HCT116 (cell line): ENCODE data around the gene NAP1L1.

ENCODE experiments used
- EZH2 ChIP-seq: fragments of 200-600 bp; sonication (generic); IDR thresholded peaks from 2 replicates; pipeline ENCODE4 v1.6.1; 2017; ENCODE audit warnings: antibody characterized with exemption, mixed run types
- POLR2A ChIP-seq: IDR thresholded peaks from 2 replicates; pipeline ENCODE4 v1.7.0; 2011; ENCODE audit warnings: borderline replicate concordance; ENCODE audit not compliant: insufficient read depth, insufficient read length; ENCODE audit errors: extremely low read depth
- SIN3A ChIP-seq: IDR thresholded peaks from 2 replicates; pipeline ENCODE4 v1.6.1; 2012; ENCODE audit warnings: low read depth
- TF ChIP-seq, protein P1 (sequence below), 3 experiments: fragments of 200-600 bp in 1 of 3; sonication (generic) in 1 of 3; IDR thresholded peaks in 2 of 3; conservative IDR thresholded peaks in 1 of 3; 2 replicates each; pipeline ENCODE4 v1.5.1; 2012 to 2017; ENCODE audit warnings: low read depth in 2 of 3, low read length in 2 of 3, antibody characterized with exemption in 1 of 3, borderline replicate concordance in 1 of 3, control low read depth in 1 of 3, mild to moderate bottlenecking in 1 of 3, mixed read lengths in 1 of 3, mixed run types in 1 of 3, moderate library complexity in 1 of 3; ENCODE audit not compliant: insufficient read depth in 1 of 3

DNA sequence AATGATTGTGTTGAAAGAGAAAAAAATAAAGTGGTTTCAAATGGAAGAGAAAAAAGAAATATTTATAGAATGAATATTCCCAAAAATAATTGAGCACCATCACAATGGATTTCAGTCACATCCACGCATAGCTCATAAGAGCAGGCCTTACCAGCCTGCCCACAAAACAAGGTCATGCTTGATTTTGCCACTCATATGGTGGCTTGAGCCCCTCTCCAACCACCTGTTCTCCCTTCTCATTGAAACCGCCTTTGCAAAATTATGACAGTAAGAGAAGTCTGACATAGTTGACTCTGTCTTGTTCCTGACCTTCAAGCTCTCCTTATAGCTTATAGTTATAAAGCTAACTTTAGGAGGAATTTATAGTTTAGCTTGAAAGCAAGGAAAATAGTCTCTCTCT, 33.3 kb upstream of the NAP1L1 start:
- TF ChIP-seq EZH2, result no peak
- TF ChIP-seq, protein P1, sequence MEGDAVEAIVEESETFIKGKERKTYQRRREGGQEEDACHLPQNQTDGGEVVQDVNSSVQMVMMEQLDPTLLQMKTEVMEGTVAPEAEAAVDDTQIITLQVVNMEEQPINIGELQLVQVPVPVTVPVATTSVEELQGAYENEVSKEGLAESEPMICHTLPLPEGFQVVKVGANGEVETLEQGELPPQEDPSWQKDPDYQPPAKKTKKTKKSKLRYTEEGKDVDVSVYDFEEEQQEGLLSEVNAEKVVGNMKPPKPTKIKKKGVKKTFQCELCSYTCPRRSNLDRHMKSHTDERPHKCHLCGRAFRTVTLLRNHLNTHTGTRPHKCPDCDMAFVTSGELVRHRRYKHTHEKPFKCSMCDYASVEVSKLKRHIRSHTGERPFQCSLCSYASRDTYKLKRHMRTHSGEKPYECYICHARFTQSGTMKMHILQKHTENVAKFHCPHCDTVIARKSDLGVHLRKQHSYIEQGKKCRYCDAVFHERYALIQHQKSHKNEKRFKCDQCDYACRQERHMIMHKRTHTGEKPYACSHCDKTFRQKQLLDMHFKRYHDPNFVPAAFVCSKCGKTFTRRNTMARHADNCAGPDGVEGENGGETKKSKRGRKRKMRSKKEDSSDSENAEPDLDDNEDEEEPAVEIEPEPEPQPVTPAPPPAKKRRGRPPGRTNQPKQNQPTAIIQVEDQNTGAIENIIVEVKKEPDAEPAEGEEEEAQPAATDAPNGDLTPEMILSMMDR (IDR thresholded peaks at IDR 0.05 in 2 of 3, conservative IDR thresholded peaks at IDR 0.05 in 1 of 3; ENCODE audit: borderline replicate concordance in 1 of 3, insufficient read depth in 1 of 3, low read depth in 2 of 3, low read length in 2 of 3), result no peak
- TF ChIP-seq POLR2A, result no peak
- no peak for TF ChIP-seq SIN3A
